Left lung (tissue), 14 donors: ENCODE results near the gene FAU. TPM values are rescaled to one million over a fixed set of nuclear protein-coding genes. Genes with fewer than 3 reads are reported as not detected.

Experiments
- ATAC-seq: fragments of 200-7000 bp; cut with Tn5 transposase; one replicate; pipeline ENCODE4 v1.9.1; 2020; ENCODE audit warnings: moderate library complexity
- DNase-seq, 4 donors: peaks; one replicate each; pipeline ENCODE4 v3.0.0-alpha.2; 2013 to 2020
- H3K27ac ChIP-seq, 2 donors: fragments of 200-600 bp; sonication (generic) in 1 of 2; one replicate each; pipeline versions ENCODE4 v1.5.0 to v1.8.0; 2020 to 2021
- H3K27me3 ChIP-seq, 2 donors: fragments of 200-600 bp; sonication (generic) in 1 of 2; one replicate each; pipeline versions ENCODE4 v1.5.0 to v1.8.0; 2020 to 2021
- H3K36me3 ChIP-seq, 2 donors: fragments of 200-600 bp; sonication (generic) in 1 of 2; one replicate each; pipeline versions ENCODE4 v1.5.0 to v1.8.0; 2020 to 2021
- H3K4me1 ChIP-seq, 2 donors: fragments of 200-600 bp; one replicate each; pipeline ENCODE4 v1.8.0; 2021
- H3K4me3 ChIP-seq, 2 donors: fragments of 200-600 bp; sonication (generic) in 1 of 2; one replicate each; pipeline versions ENCODE4 v1.5.0 to v1.8.0; 2020 to 2021; ENCODE audit warnings: mild to moderate bottlenecking in 1 of 2
- H3K9me3 ChIP-seq, 2 donors: fragments of 200-600 bp; sonication (generic) in 1 of 2; one replicate each; pipeline versions ENCODE4 v1.5.0 to v1.8.0; 2020 to 2021
- CTCF ChIP-seq, 2 donors: fragments of 200-600 bp; sonication (generic) in 1 of 2; IDR thresholded peaks; one replicate each; pipeline versions ENCODE4 v1.5.0 to v1.8.0; 2021; ENCODE audit warnings: antibody characterized with exemption in 2 of 2
- intact Hi-C, 2 donors: fragments of 100-400 bp; cut with DNase I; formaldehyde crosslinking; loops; one replicate each; pipeline versions ENCODE4 v1.11.2 to v1.14.2; 2022
- long read RNA-seq, 12 donors: library from polyadenylated mRNA in 2 of 12; unstranded in 2 of 12; transcript quantifications; one replicate each; pipeline ENCODE4 v2.0.0 and lab custom pipeline, GENCODE V29; 2019 to 2026
- polyA plus RNA-seq, 6 donors: library from polyadenylated mRNA; unstranded; fragments of 120-200 nt; gene quantifications; one replicate each; pipeline ENCODE4 v1.2.1, GENCODE V29; 2013; ENCODE audit not compliant: insufficient read length in 6 of 6
- total RNA-seq, 2 donors: library from RNA; stranded (reverse); fragmentation: NEBNext Ultra II Directional; extraction: Animal tissue kit (Norgen Biotek cat#: 25700); gene quantifications; one replicate each; pipeline ENCODE4 v1.2.1, GENCODE V29; 2021
- donor health status: DM: no; HTN: yes; CAD: no.
- donor health status: DM: no; HTN: no; CAD: no.

The FAU gene
- total RNA-seq (100 to 1,000 TPM; 621 to 685 TPM), polyA plus RNA-seq (1,000 to 10,000 TPM in 1 of 6 donors, 100 to 1,000 TPM in 5; 705 to 1,036 (median 867) TPM)
- long read RNA-seq, donor 1, transcript FAU-207 (5 exons, 847 nt), result major isoform, 1,032 of 1,341 reads
- long read RNA-seq, donor 1, transcript FAU-209 (4 exons, 697 nt), result minor isoform, 102 of 1,341 reads
- long read RNA-seq, donor 1, transcript FAU-208 (1 exons, 1,484 nt), result minor isoform, 18 of 1,341 reads
- long read RNA-seq, donor 1, transcript FAU-202 (3 exons, 533 nt), result minor isoform, 16 of 1,341 reads
- long read RNA-seq, donor 1, partial matches to known transcripts, result 67 of 1,341 reads
- long read RNA-seq, donor 1, other reads (novel, unspliced or antisense), result 104 of 1,341 reads
- long read RNA-seq, donor 2, transcript FAU-202 (3 exons, 533 nt), result minor isoform, 20 of 1,161 reads
- long read RNA-seq, donor 2, transcript FAU-208 (1 exons, 1,484 nt), result minor isoform, 48 of 1,161 reads
- long read RNA-seq, donor 2, transcript FAU-209 (4 exons, 697 nt), result minor isoform, 104 of 1,161 reads
- long read RNA-seq, donor 2, transcript FAU-207 (5 exons, 847 nt), result major isoform, 753 of 1,161 reads
- long read RNA-seq, donor 2, partial matches to known transcripts, result 150 of 1,161 reads
- long read RNA-seq, donor 2, other reads (novel, unspliced or antisense), result 83 of 1,161 reads
- long read RNA-seq, donor 3, transcript FAU-209 (4 exons, 697 nt), result minor isoform, 54 of 923 reads
- long read RNA-seq, donor 3, transcript FAU-207 (5 exons, 847 nt), result major isoform, 723 of 923 reads
- long read RNA-seq, donor 3, transcript FAU-202 (3 exons, 533 nt), result minor isoform, 15 of 923 reads
- long read RNA-seq, donor 3, transcript FAU-208 (1 exons, 1,484 nt), result minor isoform, 11 of 923 reads
- long read RNA-seq, donor 3, partial matches to known transcripts, result 43 of 923 reads
- long read RNA-seq, donor 3, other reads (novel, unspliced or antisense), result 74 of 923 reads
- long read RNA-seq, donor 4, transcript FAU-209 (4 exons, 697 nt), result minor isoform, 29 of 851 reads
- long read RNA-seq, donor 4, transcript FAU-207 (5 exons, 847 nt), result major isoform, 805 of 851 reads
- long read RNA-seq, donor 4, partial matches to known transcripts, result 5 of 851 reads
- long read RNA-seq, donor 4, other reads (novel, unspliced or antisense), result 9 of 851 reads
- long read RNA-seq, donor 5, transcript FAU-208 (1 exons, 1,484 nt), result minor isoform, 22 of 1,149 reads
- long read RNA-seq, donor 5, transcript FAU-207 (5 exons, 847 nt), result major isoform, 824 of 1,149 reads
- long read RNA-seq, donor 5, transcript FAU-209 (4 exons, 697 nt), result minor isoform, 85 of 1,149 reads
- long read RNA-seq, donor 5, transcript FAU-202 (3 exons, 533 nt), result minor isoform, 21 of 1,149 reads
- long read RNA-seq, donor 5, partial matches to known transcripts, result 92 of 1,149 reads
- long read RNA-seq, donor 5, other reads (novel, unspliced or antisense), result 101 of 1,149 reads
- long read RNA-seq, donor 6, transcript FAU-207 (5 exons, 847 nt), result major isoform, 1,122 of 1,470 reads
- long read RNA-seq, donor 6, transcript FAU-208 (1 exons, 1,484 nt), result minor isoform, 25 of 1,470 reads
- long read RNA-seq, donor 6, transcript FAU-202 (3 exons, 533 nt), result minor isoform, 19 of 1,470 reads
- long read RNA-seq, donor 6, transcript FAU-209 (4 exons, 697 nt), result minor isoform, 81 of 1,470 reads
- long read RNA-seq, donor 6, partial matches to known transcripts, result 107 of 1,470 reads
- long read RNA-seq, donor 6, other reads (novel, unspliced or antisense), result 111 of 1,470 reads
- long read RNA-seq, donor 7, transcript FAU-209 (4 exons, 697 nt), result minor isoform, 130 of 663 reads
- long read RNA-seq, donor 7, transcript FAU-202 (3 exons, 533 nt), result minor isoform, 10 of 663 reads
- long read RNA-seq, donor 7, transcript FAU-207 (5 exons, 847 nt), result major isoform, 413 of 663 reads
- long read RNA-seq, donor 7, transcript FAU-208 (1 exons, 1,484 nt), result minor isoform, 18 of 663 reads
- long read RNA-seq, donor 7, partial matches to known transcripts, result 53 of 663 reads
- long read RNA-seq, donor 7, other reads (novel, unspliced or antisense), result 37 of 663 reads
- long read RNA-seq, donor 8, transcript FAU-209 (4 exons, 697 nt), result minor isoform, 29 of 449 reads
- long read RNA-seq, donor 8, transcript FAU-208 (1 exons, 1,484 nt), result minor isoform, 13 of 449 reads
- long read RNA-seq, donor 8, transcript FAU-207 (5 exons, 847 nt), result major isoform, 345 of 449 reads
- long read RNA-seq, donor 8, partial matches to known transcripts, result 21 of 449 reads
- long read RNA-seq, donor 8, other reads (novel, unspliced or antisense), result 36 of 449 reads
- long read RNA-seq, donor 9, transcript FAU-207 (5 exons, 847 nt), result major isoform, 7 of 10 reads
- long read RNA-seq, donor 9, partial matches to known transcripts, result 0 of 10 reads
- long read RNA-seq, donor 9, other reads (novel, unspliced or antisense), result 0 of 10 reads
- long read RNA-seq, donor 10, transcript FAU-209 (4 exons, 697 nt), result minor isoform, 21 of 956 reads
- long read RNA-seq, donor 10, transcript FAU-207 (5 exons, 847 nt), result major isoform, 925 of 956 reads
- long read RNA-seq, donor 10, partial matches to known transcripts, result 4 of 956 reads
- long read RNA-seq, donor 10, other reads (novel, unspliced or antisense), result 3 of 956 reads
- long read RNA-seq, donor 11, transcript FAU-207 (5 exons, 847 nt), result major isoform, 504 of 670 reads
- long read RNA-seq, donor 11, transcript FAU-209 (4 exons, 697 nt), result minor isoform, 37 of 670 reads
- long read RNA-seq, donor 11, transcript FAU-208 (1 exons, 1,484 nt), result minor isoform, 24 of 670 reads
- long read RNA-seq, donor 11, partial matches to known transcripts, result 55 of 670 reads
- long read RNA-seq, donor 11, other reads (novel, unspliced or antisense), result 47 of 670 reads
- long read RNA-seq, donor 12, transcript FAU-207 (5 exons, 847 nt), result major isoform, 503 of 669 reads
- long read RNA-seq, donor 12, transcript FAU-202 (3 exons, 533 nt), result minor isoform, 8 of 669 reads
- long read RNA-seq, donor 12, transcript FAU-209 (4 exons, 697 nt), result minor isoform, 64 of 669 reads
- long read RNA-seq, donor 12, transcript FAU-208 (1 exons, 1,484 nt), result minor isoform, 5 of 669 reads
- long read RNA-seq, donor 12, partial matches to known transcripts, result 20 of 669 reads
- long read RNA-seq, donor 12, other reads (novel, unspliced or antisense), result 69 of 669 reads

GRCh38 chr11:65121865-65122696 lies at the start of gene FAU, which contains the start of gene MRPL49:
TSS of gene FAU (minus strand) at chr11:65122134. CDS start at chr11:65121813, 321 bp downstream.
TSS of gene MRPL49 (plus strand) at chr11:65122321. CDS start at chr11:65122347, 26 bp downstream.
- ATAC-seq, result peak; percentile 87

GRCh38 chr11:65170058-65170534 lies 48.2 kb upstream of the FAU start, which contains the start of gene SPDYC:
TSS of gene SPDYC (plus strand) at chr11:65170233. CDS start at chr11:65171358, 1,125 bp downstream.
- no peak for ATAC-seq
- Histone ChIP-seq H3K4me3 (no peak within 1 kb of the TSS), H3K36me3 (no peaks in the 10 kb centered on the region), H3K9me3 (no peaks in the 10 kb centered on the region), H3K27ac (no peak within 1 kb of the TSS), H3K27me3 (no peaks in the 10 kb centered on the region), H3K4me1 (no peaks in the 10 kb centered on the region)
- no peak for DNase-seq
- no peak for TF ChIP-seq CTCF (IDR thresholded peaks at IDR 0.05)
- intact Hi-C loops, result no loop called here

More at GRCh38 chr11:65121865-65122696, at the start of gene FAU, which contains the start of gene MRPL49:
- Histone ChIP-seq H3K27ac (peak within 1 kb of the TSS; percentile 89 to 96), H3K36me3 (peaks cover 0 to 64% of the 10 kb centered on the region in 2 donors), H3K27me3 (no peaks in the 10 kb centered on the region), H3K4me3 (peak within 1 kb of the TSS; percentile 91 to 99), H3K9me3 (no peaks in the 10 kb centered on the region), H3K4me1 (peaks cover 6 to 56% of the 10 kb centered on the region in 2 donors)
- intact Hi-C loops, result no loop called here
- no peak for TF ChIP-seq CTCF (IDR thresholded peaks at IDR 0.05)
- peak; percentile 94 to 100 (median 99) for DNase-seq
